ENCODE data around the gene SCG3.

The SCG3 gene

GRCh38 chr15:51692154-51692553, 10.9 kb downstream of the SCG3 start:
- Histone ChIP-seq H3K4me3 (ENCODE audit: low read length in 2 of 2) (no peak overlapping the region), H2BK120ac (ENCODE audit: low read depth, low read length) (no peak overlapping the region), H2BK12ac (ENCODE audit: low read length) (no peak overlapping the region), H3K27me3 (ENCODE audit: control insufficient read depth in 3 of 3, insufficient read depth in 3 of 3, low read depth in 1 of 3, low read length in 3 of 3) (no peaks in the 10 kb centered on the region), H3K36me3 (replicated peaks in 1 of 2; ENCODE audit: control insufficient read depth in 2 of 2, insufficient read depth in 2 of 2, low read length in 2 of 2) (no peaks in the 10 kb centered on the region), H3K4ac (ENCODE audit: low read length) (no peak overlapping the region), H4K91ac (ENCODE audit: low read depth, low read length, poor library complexity) (no peak overlapping the region), H2AFZ (ENCODE audit: low read length) (no peak overlapping the region), H2AK5ac (ENCODE audit: low read depth, low read length) (no peak overlapping the region), H3K4me1 (ENCODE audit: control insufficient read depth in 2 of 2, insufficient read depth in 1 of 2, low read depth in 1 of 2, low read length in 2 of 2) (no peaks in the 10 kb centered on the region), H3K27ac (replicated peaks; ENCODE audit: low read length) (no peak overlapping the region), H3K23ac (ENCODE audit: low read depth, low read length, poor library complexity) (no peak overlapping the region), H2BK15ac (ENCODE audit: low read length) (no peak overlapping the region), H3K9ac (ENCODE audit: low read depth, low read length, poor library complexity) (no peak overlapping the region), H4K8ac (ENCODE audit: low read depth, low read length) (no peak overlapping the region), H3K4me2 (ENCODE audit: insufficient read depth, low read length, poor library complexity, severe bottlenecking) (no peak overlapping the region), H3K79me1 (ENCODE audit: low read depth, low read length) (no peaks in the 10 kb centered on the region), H3K9me3 (replicated peaks in 1 of 2; ENCODE audit: control insufficient read depth in 2 of 2, insufficient read depth in 1 of 2, low read depth in 1 of 2, low read length in 2 of 2) (no peaks in the 10 kb centered on the region), H3K18ac (ENCODE audit: low read length) (no peak overlapping the region), H3K14ac (ENCODE audit: low read length) (no peak overlapping the region), H2BK5ac (ENCODE audit: low read length) (no peak overlapping the region)
- WGBS, 2 donors (ENCODE audit: extremely low coverage in 2 of 2, insufficient read length in 2 of 2, insufficient replicate concordance in 1 of 2) = no CpG with 5 or more reads among the region's 3 CpGs
- DNase-seq (ENCODE audit: low spot score) = no peak

GRCh38 chr15:51696566-51696965, 15.3 kb downstream of the SCG3 start:
- no peak overlapping the region for H2AK5ac ChIP-seq (ENCODE audit: low read depth, low read length)
- H3K79me1 ChIP-seq (ENCODE audit: low read depth, low read length) = no peaks in the 10 kb centered on the region
- no peak overlapping the region for H3K23ac ChIP-seq (ENCODE audit: low read depth, low read length, poor library complexity)
- H3K4me3 ChIP-seq (ENCODE audit: low read length in 2 of 2) = no peak overlapping the region
- H2BK5ac ChIP-seq (ENCODE audit: low read length) = no peak overlapping the region
- no peak overlapping the region for H3K4me2 ChIP-seq (ENCODE audit: insufficient read depth, low read length, poor library complexity, severe bottlenecking)
- no peak for DNase-seq (ENCODE audit: low spot score)
- H2BK15ac ChIP-seq (ENCODE audit: low read length) = no peak overlapping the region
- H3K36me3 ChIP-seq (replicated peaks in 1 of 2; ENCODE audit: control insufficient read depth in 2 of 2, insufficient read depth in 2 of 2, low read length in 2 of 2) = no peaks in the 10 kb centered on the region
- H2BK12ac ChIP-seq (ENCODE audit: low read length) = no peak overlapping the region
- WGBS, 2 donors (ENCODE audit: extremely low coverage in 2 of 2, insufficient read length in 2 of 2, insufficient replicate concordance in 1 of 2) = no CpG with 5 or more reads among the region's 5 CpGs
- H3K27ac ChIP-seq (replicated peaks; ENCODE audit: low read length) = no peak overlapping the region
- H3K4ac ChIP-seq (ENCODE audit: low read length) = no peak overlapping the region
- H3K27me3 ChIP-seq (ENCODE audit: control insufficient read depth in 3 of 3, insufficient read depth in 3 of 3, low read depth in 1 of 3, low read length in 3 of 3) = no peaks in the 10 kb centered on the region
- no peak overlapping the region for H2AFZ ChIP-seq (ENCODE audit: low read length)
- peaks cover 0 to 1% of the 10 kb centered on the region in 2 donors for H3K9me3 ChIP-seq (replicated peaks in 1 of 2; ENCODE audit: control insufficient read depth in 2 of 2, insufficient read depth in 1 of 2, low read depth in 1 of 2, low read length in 2 of 2)
- H3K14ac ChIP-seq (ENCODE audit: low read length) = no peak overlapping the region
- H2BK120ac ChIP-seq (ENCODE audit: low read depth, low read length) = no peak overlapping the region
- H3K18ac ChIP-seq (ENCODE audit: low read length) = no peak overlapping the region
- no peaks in the 10 kb centered on the region for H3K4me1 ChIP-seq (ENCODE audit: control insufficient read depth in 2 of 2, insufficient read depth in 1 of 2, low read depth in 1 of 2, low read length in 2 of 2)
- no peak overlapping the region for H4K8ac ChIP-seq (ENCODE audit: low read depth, low read length)
- no peak overlapping the region for H4K91ac ChIP-seq (ENCODE audit: low read depth, low read length, poor library complexity)
- H3K9ac ChIP-seq (ENCODE audit: low read depth, low read length, poor library complexity) = no peak overlapping the region

GRCh38 chr15:51697163-51697562, 15.9 kb downstream of the SCG3 start:
- no peak overlapping the region for H3K4ac ChIP-seq (ENCODE audit: low read length)
- no peaks in the 10 kb centered on the region for H3K4me1 ChIP-seq (ENCODE audit: control insufficient read depth in 2 of 2, insufficient read depth in 1 of 2, low read depth in 1 of 2, low read length in 2 of 2)
- no CpG with 5 or more reads among the region's 2 CpGs for WGBS, 2 donors (ENCODE audit: extremely low coverage in 2 of 2, insufficient read length in 2 of 2, insufficient replicate concordance in 1 of 2)
- H2AFZ ChIP-seq (ENCODE audit: low read length) = no peak overlapping the region
- H2BK12ac ChIP-seq (ENCODE audit: low read length) = no peak overlapping the region
- no peak overlapping the region for H3K14ac ChIP-seq (ENCODE audit: low read length)
- DNase-seq (ENCODE audit: low spot score) = no peak
- no peak overlapping the region for H3K27ac ChIP-seq (replicated peaks; ENCODE audit: low read length)
- no peak overlapping the region for H3K9ac ChIP-seq (ENCODE audit: low read depth, low read length, poor library complexity)
- H3K4me3 ChIP-seq (ENCODE audit: low read length in 2 of 2) = no peak overlapping the region
- H2BK15ac ChIP-seq (ENCODE audit: low read length) = no peak overlapping the region
- H3K4me2 ChIP-seq (ENCODE audit: insufficient read depth, low read length, poor library complexity, severe bottlenecking) = no peak overlapping the region
- H2BK5ac ChIP-seq (ENCODE audit: low read length) = no peak overlapping the region
- no peak overlapping the region for H3K23ac ChIP-seq (ENCODE audit: low read depth, low read length, poor library complexity)
- H3K79me1 ChIP-seq (ENCODE audit: low read depth, low read length) = no peaks in the 10 kb centered on the region
- no peak overlapping the region for H4K8ac ChIP-seq (ENCODE audit: low read depth, low read length)
- no peaks in the 10 kb centered on the region for H3K36me3 ChIP-seq (replicated peaks in 1 of 2; ENCODE audit: control insufficient read depth in 2 of 2, insufficient read depth in 2 of 2, low read length in 2 of 2)
- H2AK5ac ChIP-seq (ENCODE audit: low read depth, low read length) = no peak overlapping the region
- no peak overlapping the region for H3K18ac ChIP-seq (ENCODE audit: low read length)
- peaks cover 0 to 1% of the 10 kb centered on the region in 2 donors for H3K9me3 ChIP-seq (replicated peaks in 1 of 2; ENCODE audit: control insufficient read depth in 2 of 2, insufficient read depth in 1 of 2, low read depth in 1 of 2, low read length in 2 of 2)
- H2BK120ac ChIP-seq (ENCODE audit: low read depth, low read length) = no peak overlapping the region
- no peak overlapping the region for H4K91ac ChIP-seq (ENCODE audit: low read depth, low read length, poor library complexity)
- H3K27me3 ChIP-seq (ENCODE audit: control insufficient read depth in 3 of 3, insufficient read depth in 3 of 3, low read depth in 1 of 3, low read length in 3 of 3) = no peaks in the 10 kb centered on the region

GRCh38 chr15:51699373-51699772, 18.1 kb downstream of the SCG3 start:
- Histone ChIP-seq H4K8ac (ENCODE audit: low read depth, low read length) (no peak overlapping the region), H3K4me1 (ENCODE audit: control insufficient read depth in 2 of 2, insufficient read depth in 1 of 2, low read depth in 1 of 2, low read length in 2 of 2) (no peaks in the 10 kb centered on the region), H3K14ac (ENCODE audit: low read length) (no peak overlapping the region), H3K4me3 (ENCODE audit: low read length in 2 of 2) (no peak overlapping the region), H3K9ac (ENCODE audit: low read depth, low read length, poor library complexity) (no peak overlapping the region), H3K4ac (ENCODE audit: low read length) (no peak overlapping the region), H2BK15ac (ENCODE audit: low read length) (no peak overlapping the region), H2AK5ac (ENCODE audit: low read depth, low read length) (no peak overlapping the region), H3K9me3 (replicated peaks in 1 of 2; ENCODE audit: control insufficient read depth in 2 of 2, insufficient read depth in 1 of 2, low read depth in 1 of 2, low read length in 2 of 2) (peaks cover 0 to 1% of the 10 kb centered on the region in 2 donors), H3K27me3 (ENCODE audit: control insufficient read depth in 3 of 3, insufficient read depth in 3 of 3, low read depth in 1 of 3, low read length in 3 of 3) (no peaks in the 10 kb centered on the region), H3K79me1 (ENCODE audit: low read depth, low read length) (no peaks in the 10 kb centered on the region), H2BK5ac (ENCODE audit: low read length) (no peak overlapping the region), H3K18ac (ENCODE audit: low read length) (no peak overlapping the region), H3K4me2 (ENCODE audit: insufficient read depth, low read length, poor library complexity, severe bottlenecking) (no peak overlapping the region), H3K27ac (replicated peaks; ENCODE audit: low read length) (no peak overlapping the region), H3K36me3 (replicated peaks in 1 of 2; ENCODE audit: control insufficient read depth in 2 of 2, insufficient read depth in 2 of 2, low read length in 2 of 2) (no peaks in the 10 kb centered on the region), H4K91ac (ENCODE audit: low read depth, low read length, poor library complexity) (no peak overlapping the region), H2AFZ (ENCODE audit: low read length) (no peak overlapping the region), H2BK120ac (ENCODE audit: low read depth, low read length) (no peak overlapping the region), H3K23ac (ENCODE audit: low read depth, low read length, poor library complexity) (no peak overlapping the region), H2BK12ac (ENCODE audit: low read length) (no peak overlapping the region)
- no CpG with 5 or more reads among the region's 1 CpG for WGBS, 2 donors (ENCODE audit: extremely low coverage in 2 of 2, insufficient read length in 2 of 2, insufficient replicate concordance in 1 of 2)
- no peak for DNase-seq (ENCODE audit: low spot score)
